B cell (primary cell): ENCODE data around the gene MCM6. TPM values are rescaled to one million over a fixed set of nuclear protein-coding genes. Genes with fewer than 3 reads are reported as not detected.

Experiments
- ATAC-seq: fragments of 200-7000 bp; cut with Tn5 transposase; one replicate; pipeline ENCODE4 v1.10.0; 2021; ENCODE audit warnings: low read depth, mild to moderate bottlenecking, moderate number of reproducible peaks, moderate library complexity
- CTCF ChIA-PET: fragments of 350-600 bp; sonication (Branson Sonifier 250); formaldehyde crosslinking; loops from one replicate; lab custom pipeline; 2021; ENCODE audit warnings: antibody characterized with exemption, inconsistent platforms; lab: Charles Lee
- POLR2A ChIA-PET: fragments of 350-600 bp; sonication (Branson Sonifier 250); formaldehyde crosslinking; loops from one replicate; lab custom pipeline; 2021; ENCODE audit warnings: antibody characterized with exemption; lab: Charles Lee
- DNase-seq: peaks from one replicate; pipeline ENCODE4 v3.0.0; 2013
- H2AFZ ChIP-seq: 2 replicates; pipeline ENCODE4 v1.6.1; 2012; ENCODE audit warnings: mild to moderate bottlenecking, low read depth, low read length; ENCODE audit not compliant: insufficient read depth, poor library complexity, severe bottlenecking
- H3K27ac ChIP-seq, 2 donors: 1 replicate in 1 of 2; 2 replicates in 1 of 2; pipeline ENCODE4 v1.5.1; 2012 to 2013; ENCODE audit warnings: low read length in 2 of 2, mild to moderate bottlenecking in 2 of 2, moderate library complexity in 1 of 2
- H3K27me3 ChIP-seq, 4 experiments: fragments of 200-600 bp in 1 of 4; sonication (generic) in 1 of 4; replicated peaks in 1 of 4; 1 replicate in 2 of 4; 2 replicates in 2 of 4; pipeline versions ENCODE4 v1.6.1 to v1.7.0; 2013 to 2016; ENCODE audit warnings: low read length in 3 of 4, mild to moderate bottlenecking in 2 of 4, mixed read lengths in 1 of 4, moderate library complexity in 1 of 4; ENCODE audit not compliant: insufficient read depth in 4 of 4, control insufficient read depth in 3 of 4; ENCODE audit errors: control extremely low read depth in 1 of 4
- H3K36me3 ChIP-seq, 2 experiments: replicated peaks in 1 of 2; 1 replicate in 1 of 2; 2 replicates in 1 of 2; pipeline versions ENCODE4 v1.6.1 to v1.7.1; 2013; ENCODE audit warnings: low read length in 1 of 2; ENCODE audit not compliant: insufficient read depth in 2 of 2, control insufficient read depth in 1 of 2; ENCODE audit errors: control extremely low read depth in 1 of 2, extremely low read depth in 1 of 2
- H3K4me1 ChIP-seq, 2 donors: fragments of 200-600 bp in 1 of 2; sonication (generic) in 1 of 2; 1 replicate in 1 of 2; 2 replicates in 1 of 2; pipeline versions ENCODE4 v1.5.1 to v1.6.1; 2013 to 2017; ENCODE audit warnings: low read length in 2 of 2; ENCODE audit not compliant: control insufficient read depth in 2 of 2, insufficient read depth in 2 of 2
- H3K4me2 ChIP-seq: replicated peaks from 2 replicates; pipeline ENCODE3; 2012; ENCODE audit warnings: mild to moderate bottlenecking, low read depth, low read length; ENCODE audit not compliant: poor library complexity, severe bottlenecking
- H3K4me3 ChIP-seq, 5 experiments: fragments of 200-600 bp in 1 of 5; sonication (generic) in 1 of 5; 1 replicate in 3 of 5; 2 replicates in 2 of 5; pipeline versions ENCODE4 v1.5.1 to v1.7.0; 2011 to 2016; ENCODE audit warnings: low read length in 4 of 5, mild to moderate bottlenecking in 4 of 5, low read depth in 2 of 5, control low read depth in 1 of 5, moderate library complexity in 1 of 5; ENCODE audit not compliant: insufficient read depth in 1 of 5; ENCODE audit errors: control extremely low read depth in 1 of 5, extremely low read depth in 1 of 5
- H3K79me2 ChIP-seq: fragments of 200-600 bp; sonication (generic); one replicate; pipeline ENCODE4 v1.6.0; 2016; ENCODE audit warnings: low read length; ENCODE audit not compliant: control insufficient read depth, insufficient read depth
- H3K9ac ChIP-seq: fragments of 200-600 bp; sonication (generic); 2 replicates; pipeline ENCODE4 v1.6.1; 2017; ENCODE audit warnings: mild to moderate bottlenecking, low read length, moderate library complexity
- H3K9me3 ChIP-seq, 3 donors: one replicate each; pipeline versions ENCODE4 v1.6.1 to v1.7.1; 2013; ENCODE audit warnings: low read length in 2 of 3; ENCODE audit not compliant: control insufficient read depth in 2 of 3, insufficient read depth in 1 of 3; ENCODE audit errors: control extremely low read depth in 1 of 3
- H4K20me1 ChIP-seq: 2 replicates; pipeline ENCODE4 v1.6.0; 2012; ENCODE audit warnings: mild to moderate bottlenecking, low read length; ENCODE audit not compliant: insufficient read depth, control insufficient read depth, poor library complexity, severe bottlenecking
- H3K27ac Mint-ChIP-seq: one replicate; pipeline ENCODE4 v1.8.0; 2021; ENCODE audit warnings: mixed read lengths
- H3K27me3 Mint-ChIP-seq: one replicate; pipeline ENCODE4 v1.8.0; 2021; ENCODE audit warnings: mixed read lengths
- H3K4me1 Mint-ChIP-seq: one replicate; pipeline ENCODE4 v1.8.0; 2021; ENCODE audit warnings: mixed read lengths
- H3K4me3 Mint-ChIP-seq: one replicate; pipeline ENCODE4 v1.8.0; 2021; ENCODE audit warnings: mixed read lengths
- H3K9me3 Mint-ChIP-seq: one replicate; pipeline ENCODE4 v1.8.0; 2022; ENCODE audit warnings: mixed read lengths; ENCODE audit not compliant: insufficient read depth
- CTCF ChIP-seq: fragments of 200-600 bp; IDR thresholded peaks from one replicate; pipeline ENCODE4 v1.8.0; 2022; ENCODE audit warnings: antibody characterized with exemption, mild to moderate bottlenecking
- EZH2 ChIP-seq: IDR thresholded peaks from 2 replicates; pipeline ENCODE4 v1.6.1; 2012; ENCODE audit warnings: borderline replicate concordance, low read depth, mild to moderate bottlenecking, moderate library complexity, low read length; ENCODE audit not compliant: insufficient read depth, poor library complexity, severe bottlenecking
- WGBS: methylation state at CpG from one replicate; pipeline ENCODE4 v1.1.5; 2013; ENCODE audit warnings: missing lambda C conversion rate; ENCODE audit not compliant: insufficient coverage; 5-methylcytosine and 5-hydroxymethylcytosine counted together
- intact Hi-C: fragments of 100-400 bp; cut with micrococcal nuclease; formaldehyde crosslinking; loops from one replicate; pipeline ENCODE4 v1.10.0; 2022
- polyA plus RNA-seq: library from polyadenylated mRNA; depleted of rRNA; stranded (reverse); fragments of >200 nt; gene quantifications from 2 replicates; pipeline ENCODE4 v1.2.3, GENCODE V29; 2012
- total RNA-seq, 2 donors: library from RNA; stranded (reverse); fragments of 120-200 nt in 1 of 2; gene quantifications; 1 replicate in 1 of 2; 2 replicates in 1 of 2; pipeline versions ENCODE4 v1.2.3 to v1.2.4, GENCODE V29; 2013 to 2022

Gene MCM6
- total and polyA plus RNA-seq, 2 donors (not counting 1 experiment from before 2014, with no cell fraction given): 2.3 to 30.0 TPM

GRCh38 chr2:135845997-135846396, 30.2 kb downstream of the MCM6 start:
- ChIA-PET POLR2A (no interaction called here), CTCF (no interaction called here)
- whole genome bisulfite sequencing: 98% methylated on average over 5 of the region's 5 CpGs

DNA sequence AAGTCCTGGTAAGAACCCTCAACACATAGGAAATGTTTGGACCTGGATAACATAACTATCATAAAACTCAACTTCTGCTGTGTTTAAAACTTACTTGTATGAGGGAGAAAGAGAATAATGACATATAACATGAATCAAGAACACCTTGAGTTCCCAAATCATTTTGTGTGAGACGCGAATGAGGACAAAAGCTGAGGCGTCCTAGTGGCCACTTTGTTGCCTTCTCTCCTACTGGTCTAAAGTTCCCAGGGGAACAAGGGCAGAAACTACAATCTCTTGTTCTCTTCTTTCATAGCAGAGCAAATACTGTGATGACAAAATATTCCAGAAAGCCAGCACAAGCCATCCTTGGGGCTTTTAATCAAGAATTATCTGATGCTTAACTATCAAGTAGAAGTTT, 31.0 kb downstream of the MCM6 start:
- H3K4me3 ChIP-seq: no peak overlapping the region

More at GRCh38 chr2:135845997-135846396, 30.2 kb downstream of the MCM6 start:
- DNase-seq (no peak), ATAC-seq (no peak)
- Mint-ChIP-seq H3K27me3 (no peaks in the 10 kb centered on the region), H3K9me3 (no peaks in the 10 kb centered on the region), H3K4me3 (no peak overlapping the region), H3K27ac (no peak overlapping the region), H3K4me1 (no peaks in the 10 kb centered on the region)
- intact Hi-C loops: no loop called here
- Histone ChIP-seq H3K27ac (no peak overlapping the region), H3K4me3 (no peak overlapping the region), H3K36me3 (peaks cover 0 to 5% of the 10 kb centered on the region in 2 experiments), H3K4me1 (no peaks in the 10 kb centered on the region), H3K9me3 (no peaks in the 10 kb centered on the region), H3K9ac (no peak overlapping the region), H4K20me1 (no peaks in the 10 kb centered on the region), H3K27me3 (no peaks in the 10 kb centered on the region), H3K4me2 (no peak overlapping the region), H3K79me2 (no peaks in the 10 kb centered on the region), H2AFZ (no peak overlapping the region)
- TF ChIP-seq EZH2 (no peak), CTCF (no peak)

More for the DNA sequence above, 31.0 kb downstream of the MCM6 start:
- H4K20me1 ChIP-seq: no peaks in the 10 kb centered on the region
- ChIA-PET CTCF (no interaction called here), POLR2A (no interaction called here)
- WGBS: 96% methylated on average over 3 of the region's 3 CpGs
- H3K9me3 Mint-ChIP-seq: no peaks in the 10 kb centered on the region
- TF ChIP-seq CTCF (no peak), EZH2 (no peak)
- H3K79me2 ChIP-seq: no peaks in the 10 kb centered on the region
- no peak overlapping the region for H3K9ac ChIP-seq
- no peaks in the 10 kb centered on the region for H3K9me3 ChIP-seq
- no peak overlapping the region for H3K4me2 ChIP-seq
- ATAC-seq (no peak), DNase-seq (no peak)
- intact Hi-C loops: no loop called here
- H3K27me3 Mint-ChIP-seq: no peaks in the 10 kb centered on the region
- H3K4me3 Mint-ChIP-seq: no peak overlapping the region
- H3K27ac ChIP-seq: no peak overlapping the region
- no peak overlapping the region for H2AFZ ChIP-seq
- no peaks in the 10 kb centered on the region for H3K4me1 ChIP-seq
- no peak overlapping the region for H3K27ac Mint-ChIP-seq
- no peaks in the 10 kb centered on the region for H3K27me3 ChIP-seq
- H3K36me3 ChIP-seq: peaks cover 0 to 5% of the 10 kb centered on the region in 2 experiments
- H3K4me1 Mint-ChIP-seq: no peaks in the 10 kb centered on the region
